Panc1 (cell line): ENCODE results near the gene MIS18A.

Experiments
- TCF7L2 ChIP-seq: IDR thresholded peaks from 2 replicates; pipeline ENCODE4 v1.6.1; 2011; ENCODE audit warnings: mild to moderate bottlenecking, low read depth, low read length, inconsistent platforms
- TF ChIP-seq, protein P1 (sequence below), 2 experiments: IDR thresholded peaks; 2 replicates each; pipeline ENCODE4 v1.6.1; 2011 to 2012; ENCODE audit warnings: low read depth in 2 of 2, control low read depth in 1 of 2, low read length in 1 of 2, mild to moderate bottlenecking in 1 of 2, moderate library complexity in 1 of 2; ENCODE audit not compliant: insufficient read depth in 1 of 2

DNA sequence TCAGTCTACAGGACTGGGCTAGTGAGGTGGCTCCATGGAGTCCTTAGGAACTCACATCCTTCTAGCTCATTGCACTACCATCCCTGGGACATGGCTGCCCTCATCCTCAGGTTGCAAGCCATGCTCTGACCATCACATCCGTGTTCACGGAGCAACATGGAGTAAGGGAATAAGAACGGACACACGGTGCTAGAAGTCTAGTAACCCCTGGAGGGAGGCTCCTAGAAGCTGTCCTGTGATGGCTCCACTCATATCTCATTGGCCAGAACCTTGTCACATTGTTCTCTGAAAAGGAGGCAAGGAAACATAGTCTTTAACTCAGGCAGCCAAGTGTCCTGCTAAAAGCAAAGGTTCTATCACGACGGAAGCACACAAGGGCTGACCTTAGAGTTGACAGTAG, 23.7 kb upstream of the MIS18A start:
- TF ChIP-seq, protein P1, sequence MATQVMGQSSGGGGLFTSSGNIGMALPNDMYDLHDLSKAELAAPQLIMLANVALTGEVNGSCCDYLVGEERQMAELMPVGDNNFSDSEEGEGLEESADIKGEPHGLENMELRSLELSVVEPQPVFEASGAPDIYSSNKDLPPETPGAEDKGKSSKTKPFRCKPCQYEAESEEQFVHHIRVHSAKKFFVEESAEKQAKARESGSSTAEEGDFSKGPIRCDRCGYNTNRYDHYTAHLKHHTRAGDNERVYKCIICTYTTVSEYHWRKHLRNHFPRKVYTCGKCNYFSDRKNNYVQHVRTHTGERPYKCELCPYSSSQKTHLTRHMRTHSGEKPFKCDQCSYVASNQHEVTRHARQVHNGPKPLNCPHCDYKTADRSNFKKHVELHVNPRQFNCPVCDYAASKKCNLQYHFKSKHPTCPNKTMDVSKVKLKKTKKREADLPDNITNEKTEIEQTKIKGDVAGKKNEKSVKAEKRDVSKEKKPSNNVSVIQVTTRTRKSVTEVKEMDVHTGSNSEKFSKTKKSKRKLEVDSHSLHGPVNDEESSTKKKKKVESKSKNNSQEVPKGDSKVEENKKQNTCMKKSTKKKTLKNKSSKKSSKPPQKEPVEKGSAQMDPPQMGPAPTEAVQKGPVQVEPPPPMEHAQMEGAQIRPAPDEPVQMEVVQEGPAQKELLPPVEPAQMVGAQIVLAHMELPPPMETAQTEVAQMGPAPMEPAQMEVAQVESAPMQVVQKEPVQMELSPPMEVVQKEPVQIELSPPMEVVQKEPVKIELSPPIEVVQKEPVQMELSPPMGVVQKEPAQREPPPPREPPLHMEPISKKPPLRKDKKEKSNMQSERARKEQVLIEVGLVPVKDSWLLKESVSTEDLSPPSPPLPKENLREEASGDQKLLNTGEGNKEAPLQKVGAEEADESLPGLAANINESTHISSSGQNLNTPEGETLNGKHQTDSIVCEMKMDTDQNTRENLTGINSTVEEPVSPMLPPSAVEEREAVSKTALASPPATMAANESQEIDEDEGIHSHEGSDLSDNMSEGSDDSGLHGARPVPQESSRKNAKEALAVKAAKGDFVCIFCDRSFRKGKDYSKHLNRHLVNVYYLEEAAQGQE (IDR thresholded peaks at IDR 0.05; ENCODE audit: insufficient read depth in 1 of 2, low read depth in 2 of 2, low read length in 1 of 2), result no peak
- TF ChIP-seq TCF7L2, result no peak
